HG03354 (cell line): Measurements from ENCODE around the gene S100A14.

Source experiments
- ATAC-seq: cut with Tn5 transposase; IDR thresholded peaks from one replicate; pipeline ENCODE4 v1.9.1; 2021; ENCODE audit warnings: mild to moderate bottlenecking; ENCODE audit not compliant: unreplicated experiment, poor library complexity, severe bottlenecking

Gene S100A14

GRCh38 chr1:153616144-153616916 is at the start of gene S100A14:
Gene S100A14, minus strand, starts transcription at chr1:153616325. Its CDS starts 467 bp downstream, at chr1:153615858.
- no peak for ATAC-seq

- ATAC-seq = no peak
These were observed 47.1 kb upstream of the S100A14 start for GRCh38 chr1:153663211-153663610.

DNA sequence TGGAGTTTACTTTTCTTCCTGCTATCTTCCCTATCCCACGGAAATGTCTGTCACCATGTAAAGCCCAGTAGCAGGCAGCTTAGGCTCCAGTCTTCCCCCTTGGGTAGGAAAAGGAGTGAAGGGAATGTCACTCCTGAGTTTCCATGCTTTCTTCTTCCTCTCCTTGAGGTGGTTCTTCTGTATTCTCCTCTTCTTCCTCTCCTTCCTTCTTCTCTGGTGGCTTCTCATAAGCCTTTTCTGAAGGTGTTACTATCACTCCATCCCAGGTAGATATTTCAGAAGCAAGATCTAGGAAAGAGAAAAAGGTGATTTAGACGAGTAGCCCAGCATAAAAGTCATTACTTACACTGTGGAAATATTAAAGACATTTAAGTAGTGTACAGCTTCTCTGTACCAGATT is 46.1 kb upstream of the S100A14 start:
- ATAC-seq = no peak

DNA sequence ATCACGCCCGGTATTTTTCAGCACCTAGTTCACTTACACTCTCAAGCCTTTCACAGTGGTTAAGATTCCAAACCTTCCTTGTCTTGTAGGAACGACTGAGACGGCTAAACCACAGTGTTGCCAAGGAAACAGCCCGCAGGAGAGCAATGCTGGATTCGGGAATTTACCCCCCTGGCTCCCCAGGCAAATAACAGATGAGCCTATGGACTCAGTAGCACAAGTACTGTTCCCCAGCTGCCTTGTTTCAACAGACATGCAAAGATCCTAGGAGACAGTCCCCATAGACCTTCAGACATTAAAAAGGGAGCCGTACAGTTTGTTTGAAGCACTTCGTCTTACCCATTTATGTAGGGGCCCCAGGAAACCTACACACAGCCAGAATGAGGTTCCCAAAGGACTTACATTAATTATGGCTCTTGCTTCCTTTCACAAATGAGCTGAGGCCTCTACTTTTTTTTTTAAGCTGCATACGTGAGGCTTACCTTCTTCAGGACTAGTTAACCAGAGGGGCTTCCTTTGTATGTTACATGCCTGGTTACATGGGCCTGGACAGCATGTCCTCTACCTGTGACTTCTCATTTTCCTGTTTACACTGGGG is 45.1 kb upstream of the S100A14 start:
- no peak for ATAC-seq

GRCh38 chr1:153659656-153660055 is 43.5 kb upstream of the S100A14 start:
- ATAC-seq = no peak

DNA sequence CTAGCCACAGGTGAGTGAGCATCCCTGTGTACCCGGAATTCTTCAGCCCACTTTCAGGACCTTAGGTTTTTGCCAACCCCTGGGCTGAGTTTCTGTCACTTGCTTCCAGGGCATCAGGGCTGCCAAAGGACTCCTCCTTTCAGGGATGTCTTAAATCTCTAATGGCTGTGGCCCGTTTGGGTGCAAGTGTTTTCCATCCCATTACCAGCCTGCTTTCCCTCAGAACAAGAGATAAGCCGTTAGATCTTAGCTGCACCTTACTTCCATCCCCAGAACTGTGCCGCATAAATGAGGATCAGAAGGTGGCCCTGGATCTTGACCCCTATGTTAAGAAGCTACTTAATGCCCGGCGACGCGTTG is 43.0 kb upstream of the S100A14 start:
- no peak for ATAC-seq

- peak; percentile 94 for ATAC-seq
These were observed 42.5 kb upstream of the S100A14 start, which contains the start of gene SNAPIN for GRCh38 chr1:153658400-153659174. Gene SNAPIN, plus strand, starts transcription at chr1:153658703. Its CDS starts 41 bp downstream, at chr1:153658744.

DNA sequence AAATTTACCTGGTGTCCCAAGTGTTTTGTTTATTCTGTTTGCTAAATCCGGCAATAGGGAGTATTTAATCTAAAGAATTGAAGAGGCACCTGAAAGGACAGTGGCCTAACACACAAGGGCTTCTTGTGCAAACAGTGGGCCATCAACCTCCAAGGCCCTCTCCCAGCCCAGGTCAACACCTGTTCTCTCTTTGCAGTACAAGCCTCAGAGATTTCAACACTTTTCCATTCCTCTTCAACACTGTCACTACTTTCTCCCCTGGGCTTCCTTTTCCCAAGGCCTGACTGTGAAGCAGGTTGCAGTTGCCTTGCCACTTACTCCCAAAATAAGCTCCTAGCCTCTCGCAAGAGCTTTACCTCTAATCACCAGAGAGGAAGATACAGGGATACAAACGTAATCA is 39.2 kb upstream of the S100A14 start:
- no peak for ATAC-seq

DNA sequence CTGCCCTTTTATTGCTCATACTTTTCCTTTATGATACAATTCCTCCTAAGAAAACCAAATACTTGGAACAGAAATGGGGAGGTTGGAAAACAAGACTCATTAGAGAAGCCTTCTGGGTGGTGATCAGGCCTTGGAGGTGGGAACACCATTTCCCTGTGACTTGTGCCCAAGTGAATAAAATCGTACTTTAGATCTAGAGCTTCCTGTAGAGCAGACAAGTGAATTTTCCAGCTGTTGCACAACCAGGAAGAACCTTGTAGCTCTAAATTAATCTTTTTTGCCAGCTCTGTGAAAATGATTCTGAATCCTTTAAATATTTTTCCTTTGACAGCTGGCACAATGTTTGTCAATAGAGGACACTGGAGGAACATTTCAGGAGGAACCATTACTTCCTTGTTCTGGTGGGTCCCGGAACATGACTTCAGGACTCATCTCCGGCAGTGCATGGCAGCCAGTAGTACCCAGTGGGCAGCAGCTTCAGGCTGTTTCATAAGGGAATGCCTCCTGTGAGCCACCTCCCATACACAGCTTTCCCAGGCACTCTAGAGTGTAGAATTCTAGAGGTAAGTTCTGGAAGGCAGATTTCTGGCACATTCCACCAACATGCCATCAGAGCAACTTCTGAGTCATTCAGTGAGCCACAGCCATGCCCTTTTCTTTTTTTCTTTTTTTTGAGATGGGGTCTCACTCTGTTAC is 36.8 kb upstream of the S100A14 start:
- no peak for ATAC-seq

GRCh38 chr1:153651771-153652170 is 35.6 kb upstream of the S100A14 start:
- ATAC-seq = no peak

- no peak for ATAC-seq
These were observed 33.7 kb upstream of the S100A14 start for GRCh38 chr1:153649863-153650235.

DNA sequence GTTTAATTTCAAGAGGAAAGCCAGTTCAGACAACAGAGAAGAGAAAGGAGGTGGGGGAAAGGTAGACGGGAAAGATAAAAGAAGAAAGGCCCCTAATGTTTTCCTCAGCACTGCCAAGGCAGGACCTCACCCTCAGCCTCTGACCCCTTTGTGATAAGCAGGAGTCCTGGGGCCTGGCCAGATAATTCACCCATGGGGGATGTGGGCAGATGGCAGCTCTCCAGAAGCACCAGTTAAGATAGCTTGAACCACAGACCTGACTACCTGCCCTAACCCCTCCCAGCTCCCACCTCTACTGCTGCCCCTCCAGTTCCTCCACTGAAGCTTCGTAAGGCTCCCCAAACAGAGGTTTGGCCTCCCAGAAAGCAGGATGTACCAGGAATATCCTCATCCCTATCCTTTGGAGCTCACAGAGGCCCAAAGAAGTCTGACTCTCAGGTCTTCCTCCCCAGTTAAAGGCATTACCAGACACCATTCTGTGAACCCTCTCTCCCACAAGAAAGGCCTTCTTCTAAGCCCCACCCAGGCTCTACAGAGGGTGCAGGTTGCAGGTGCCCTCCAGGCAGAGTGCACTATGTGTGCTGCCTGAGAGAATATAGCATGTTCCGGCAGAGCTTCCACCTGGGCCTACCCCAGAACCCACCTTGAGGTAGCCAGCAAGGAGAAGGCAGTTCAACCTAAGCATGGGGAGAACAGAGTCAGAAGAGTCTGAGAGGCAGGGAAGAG is 33.2 kb upstream of the S100A14 start:
- no peak for ATAC-seq

DNA sequence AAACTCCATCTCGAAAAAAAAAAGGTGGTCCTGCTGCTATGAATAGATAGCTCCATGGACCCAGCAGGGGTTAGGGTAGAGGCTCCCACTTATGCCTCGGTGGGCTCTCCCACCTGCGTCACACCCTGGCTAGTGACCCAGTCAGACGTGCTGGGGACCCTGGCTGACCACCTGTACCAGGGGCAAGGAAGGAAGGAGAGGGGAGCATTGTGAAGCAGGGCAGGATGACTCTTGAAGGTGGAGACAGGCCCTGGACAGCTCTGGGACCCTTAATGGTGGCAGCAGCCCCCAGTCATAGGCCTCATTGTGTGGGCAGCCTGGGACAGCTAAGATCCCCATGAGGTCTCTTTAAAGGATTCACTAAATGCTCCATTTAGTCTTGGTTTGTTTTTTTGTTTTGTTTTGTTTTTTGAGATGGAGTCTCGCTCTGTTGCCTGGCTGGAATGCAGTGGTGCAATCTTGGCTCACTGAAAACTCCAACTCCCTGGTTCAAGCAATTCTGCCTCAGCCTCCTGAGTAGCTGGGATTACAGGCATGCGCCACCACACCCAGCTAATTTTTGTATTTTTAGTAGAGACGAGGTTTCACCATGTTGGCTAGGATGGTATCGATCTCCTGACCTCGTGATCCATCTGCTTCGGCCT is 32.0 kb upstream of the S100A14 start:
- no peak for ATAC-seq

DNA sequence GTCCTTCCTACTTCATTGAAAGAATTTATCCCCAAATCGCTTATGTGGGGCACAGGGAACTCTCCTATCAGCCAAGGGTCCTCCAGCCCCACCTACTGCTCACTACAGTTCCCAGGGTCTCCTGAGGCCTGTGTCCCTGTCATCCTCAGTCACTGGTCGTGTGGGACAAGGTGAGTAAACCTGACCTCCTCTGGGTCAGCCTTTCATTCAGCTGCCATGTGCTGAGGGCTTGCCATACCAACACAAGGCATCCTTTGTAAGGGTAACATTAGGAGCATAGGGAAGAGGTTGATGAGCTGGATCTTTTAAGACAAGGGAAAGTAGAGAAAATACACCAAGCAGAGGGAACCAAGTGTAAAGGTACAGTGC is 31.2 kb upstream of the S100A14 start:
- ATAC-seq = no peak

- no peak for ATAC-seq
These were observed 30.7 kb upstream of the S100A14 start for GRCh38 chr1:153646672-153647345.

- no peak for ATAC-seq
These were observed 27.7 kb upstream of the S100A14 start for GRCh38 chr1:153643816-153644215.

GRCh38 chr1:153643100-153643499 is 27.0 kb upstream of the S100A14 start:
- ATAC-seq = no peak

- ATAC-seq = no peak
These were observed 26.0 kb upstream of the S100A14 start for GRCh38 chr1:153642161-153642560.

DNA sequence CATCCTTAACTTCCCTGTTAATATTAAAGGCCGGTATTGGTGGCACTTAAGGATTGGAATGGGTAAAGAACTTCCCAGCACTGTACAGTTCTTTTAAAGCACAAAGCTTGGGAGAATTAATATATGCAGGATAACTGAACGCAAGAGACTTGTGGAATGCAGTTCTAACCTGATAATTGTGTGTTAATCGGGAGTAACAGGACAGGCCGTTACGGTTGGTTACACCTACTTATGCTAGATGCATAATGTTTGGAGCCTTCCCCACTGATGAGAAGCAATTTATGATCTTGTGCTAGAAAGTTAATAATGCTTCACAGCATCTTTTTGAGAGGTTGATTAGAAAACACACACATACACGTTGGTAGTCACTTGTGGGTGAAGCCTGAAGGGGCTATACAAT is 24.7 kb upstream of the S100A14 start:
- no peak for ATAC-seq
